NCI-H2196 treated with DMSO at 0.1 percent for 48 hours (cell line): Measurements from ENCODE around the gene PPP1R18.
"Not testable (repeated sequence)": the region's sequence is repeated elsewhere in the genome, so short reads cannot be mapped to it uniquely, and the experiment has no call there.

ENCODE experiments used
- DNase-seq: peaks from one replicate; lab custom pipeline; 2025; ENCODE audit not compliant: unreplicated experiment; lab: John Stamatoyannopoulos, UW

PPP1R18 gene

GRCh38 chr6:30670760-30671527 is 15.5 kb downstream of the PPP1R18 start:
- no peak for DNase-seq

GRCh38 chr6:30666300-30666699 is 20.1 kb downstream of the PPP1R18 start:
- DNase-seq, result not testable (repeated sequence)

- DNase-seq, result no peak
These were observed 21.3 kb downstream of the PPP1R18 start for GRCh38 chr6:30664994-30665767.

- not testable (repeated sequence) for DNase-seq
These were observed 28.5 kb downstream of the PPP1R18 start for GRCh38 chr6:30657922-30658321.

- no peak for DNase-seq
These were observed 29.0 kb downstream of the PPP1R18 start for GRCh38 chr6:30657454-30657853.

GRCh38 chr6:30656513-30656912 is 29.9 kb downstream of the PPP1R18 start:
- no peak for DNase-seq

- no peak for DNase-seq
These were observed 30.7 kb downstream of the PPP1R18 start for GRCh38 chr6:30655743-30656094.

- DNase-seq, result no peak
These were observed 31.4 kb downstream of the PPP1R18 start for GRCh38 chr6:30654798-30655742.

- DNase-seq, result no peak
These were observed 35.3 kb downstream of the PPP1R18 start for GRCh38 chr6:30651143-30651542.

- DNase-seq, result peak; percentile 67
These were observed 39.0 kb downstream of the PPP1R18 start for GRCh38 chr6:30647242-30648116.

- DNase-seq, result peak; percentile 93
These were observed 39.8 kb downstream of the PPP1R18 start, which contains the start of gene C6orf136 for GRCh38 chr6:30646450-30647241. TSS of gene C6orf136 (plus strand) at chr6:30647133. CDS start at chr6:30647232, 99 bp downstream.

- DNase-seq, result no peak
These were observed 40.5 kb downstream of the PPP1R18 start for GRCh38 chr6:30645989-30646388.

GRCh38 chr6:30644769-30645168 is 41.7 kb downstream of the PPP1R18 start:
- DNase-seq, result no peak

- DNase-seq, result no peak
These were observed 42.8 kb downstream of the PPP1R18 start for GRCh38 chr6:30643656-30644055.

- no peak for DNase-seq
These were observed 45.4 kb downstream of the PPP1R18 start for GRCh38 chr6:30641048-30641447.

GRCh38 chr6:30640481-30640880 is 46.0 kb downstream of the PPP1R18 start:
- DNase-seq, result no peak

GRCh38 chr6:30635834-30636233 is 50.6 kb downstream of the PPP1R18 start:
- no peak for DNase-seq

- peak; percentile 66 for DNase-seq
These were observed 59.7 kb downstream of the PPP1R18 start, which contains the start of gene ATAT1 for GRCh38 chr6:30626484-30627366. TSS of gene ATAT1 (plus strand) at chr6:30626874.
